ENCODE data around the gene CHD2.

GRCh38 chr15:92930054-92930621 lies 30.0 kb downstream of the CHD2 start:
- TF ChIP-seq CTCF (IDR thresholded peaks at IDR 0.05) = no peak
- no peak for TF ChIP-seq EP300 (IDR thresholded peaks at IDR 0.05)
- no peak for TF ChIP-seq CHD4 (IDR thresholded peaks at IDR 0.05; ENCODE audit: borderline replicate concordance)

Measured in A549 (cell line).